HUES64 (cell line): ENCODE measurements around the gene FBXO48.

Experiments
- H3K27ac ChIP-seq: 2 replicates; pipeline ENCODE4 v1.7.0; 2013; ENCODE audit warnings: low read depth, low read length, inconsistent platforms
- H3K27me3 ChIP-seq: 2 replicates; pipeline ENCODE4 v1.6.1; 2013; ENCODE audit warnings: mild to moderate bottlenecking, low read length; ENCODE audit not compliant: insufficient read depth
- H3K36me3 ChIP-seq: 2 replicates; pipeline ENCODE4 v1.6.1; 2013; ENCODE audit warnings: mild to moderate bottlenecking, low read length; ENCODE audit not compliant: insufficient read depth
- H3K4me1 ChIP-seq: 2 replicates; pipeline ENCODE4 v1.6.1; 2013; ENCODE audit warnings: mild to moderate bottlenecking, low read length, moderate library complexity; ENCODE audit not compliant: insufficient read depth
- H3K4me3 ChIP-seq: 2 replicates; pipeline ENCODE4 v1.5.1; 2013; ENCODE audit warnings: mild to moderate bottlenecking, low read length, moderate library complexity
- H3K9ac ChIP-seq: 2 replicates; pipeline ENCODE4 v1.6.1; 2013; ENCODE audit warnings: mild to moderate bottlenecking, low read depth, low read length
- H3K9me3 ChIP-seq: 2 replicates; pipeline ENCODE4 v1.6.1; 2013; ENCODE audit warnings: low read depth, low read length; ENCODE audit not compliant: insufficient read depth
- WGBS: fragments of 150-250, 120-280 bp; methylation state at CpG from one replicate; pipeline ENCODE4 v1.1.7; 2013; ENCODE audit warnings: missing lambda C conversion rate; 5-methylcytosine and 5-hydroxymethylcytosine counted together

The FBXO48 gene

GRCh38 chr2:68432696-68433658, 34.1 kb downstream of the FBXO48 start:
- no peaks in the 10 kb centered on the region for H3K36me3 ChIP-seq
- no peak overlapping the region for H3K9ac ChIP-seq
- H3K4me3 ChIP-seq = no peak overlapping the region
- H3K4me1 ChIP-seq = no peaks in the 10 kb centered on the region
- WGBS = 77% methylated on average over 14 of the region's 14 CpGs
- H3K27me3 ChIP-seq = no peaks in the 10 kb centered on the region
- no peak overlapping the region for H3K27ac ChIP-seq
- H3K9me3 ChIP-seq = 0 out of 2 replicates have a peak, but pooled peaks cover 2% of the 10 kb centered on the region

DNA sequence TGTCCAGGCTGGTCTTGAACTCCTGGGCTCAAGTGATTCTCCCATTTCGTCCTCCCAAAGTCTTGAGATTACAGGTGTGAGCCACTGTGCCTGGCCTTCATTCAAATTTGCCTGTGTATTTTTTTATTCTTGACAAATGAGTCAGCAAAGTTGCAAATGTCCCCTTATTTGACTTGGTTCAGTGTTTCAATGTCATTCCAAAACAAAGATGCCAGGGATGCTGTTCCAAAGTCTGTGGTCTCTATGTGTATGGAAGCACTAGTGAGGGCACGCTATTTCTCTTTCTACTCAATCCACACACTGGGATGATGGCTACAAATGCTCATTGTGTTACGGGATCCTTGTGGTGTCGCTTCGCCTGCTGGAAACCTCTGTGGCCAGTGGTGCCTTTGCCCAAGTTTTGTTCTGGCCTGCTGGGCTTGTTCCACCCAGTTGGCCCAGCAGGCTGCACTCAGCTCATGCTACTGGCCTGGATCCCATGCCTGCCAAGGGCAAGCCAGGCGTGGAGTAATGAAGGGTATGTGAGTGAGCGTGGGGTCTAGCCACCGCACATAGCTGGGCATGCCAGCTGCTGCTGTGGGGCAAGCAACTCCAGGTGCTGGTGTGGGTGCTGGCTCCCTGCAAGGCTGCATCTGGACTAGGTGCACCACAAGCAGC, 35.6 kb downstream of the FBXO48 start:
- 83% methylated on average over 8 of the region's 8 CpGs for WGBS
- Histone ChIP-seq H3K36me3 (no peaks in the 10 kb centered on the region), H3K27me3 (no peaks in the 10 kb centered on the region), H3K9ac (no peak overlapping the region), H3K9me3 (0 out of 2 replicates have a peak, but pooled peaks cover 2% of the 10 kb centered on the region), H3K4me1 (no peaks in the 10 kb centered on the region), H3K4me3 (no peak overlapping the region), H3K27ac (no peak overlapping the region)

DNA sequence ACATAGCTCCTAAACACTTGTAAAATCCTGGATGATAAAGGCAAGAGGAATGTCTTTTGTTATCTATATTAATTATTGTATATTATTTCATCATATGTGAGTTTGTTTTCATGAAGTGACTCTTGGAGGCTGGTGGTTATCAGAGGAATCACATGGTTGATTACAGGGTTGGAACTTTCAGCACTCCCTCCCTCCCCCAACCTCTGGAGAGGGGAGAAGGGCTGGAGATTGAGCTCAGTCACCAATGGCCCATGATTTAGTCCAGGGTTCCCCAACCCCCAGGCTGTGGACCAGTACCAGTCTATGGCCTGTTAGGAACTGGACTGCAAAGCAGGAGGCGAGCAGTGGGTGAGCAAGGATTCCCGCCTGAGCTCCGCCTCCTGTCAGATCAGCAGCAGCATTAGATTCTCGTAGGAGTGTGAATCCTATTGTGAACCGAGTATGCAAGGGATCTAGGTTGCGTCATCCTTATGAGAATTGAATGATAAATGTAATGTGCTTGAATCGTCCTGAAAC, 37.7 kb downstream of the FBXO48 start:
- H3K27ac ChIP-seq = no peak overlapping the region
- H3K27me3 ChIP-seq = no peaks in the 10 kb centered on the region
- no peaks in the 10 kb centered on the region for H3K36me3 ChIP-seq
- no peak overlapping the region for H3K9ac ChIP-seq
- H3K4me3 ChIP-seq = no peak overlapping the region
- H3K9me3 ChIP-seq = 0 out of 2 replicates have a peak, but pooled peaks cover 2% of the 10 kb centered on the region
- WGBS = 71% methylated on average over 6 of the region's 7 CpGs
- no peaks in the 10 kb centered on the region for H3K4me1 ChIP-seq

- no peaks in the 10 kb centered on the region for H3K4me1 ChIP-seq
- H3K4me3 ChIP-seq = no peak overlapping the region
- no peak overlapping the region for H3K9ac ChIP-seq
- 0 out of 2 replicates have a peak, but pooled peaks cover 2% of the 10 kb centered on the region for H3K9me3 ChIP-seq
- H3K27me3 ChIP-seq = no peaks in the 10 kb centered on the region
- no peak overlapping the region for H3K27ac ChIP-seq
- 96% methylated on average over 1 of the region's 1 CpG for WGBS
- no peaks in the 10 kb centered on the region for H3K36me3 ChIP-seq
These were observed 38.3 kb downstream of the FBXO48 start for GRCh38 chr2:68428746-68429145.

- WGBS = 93% methylated on average over 2 of the region's 4 CpGs
- H3K9ac ChIP-seq = no peak overlapping the region
- H3K4me3 ChIP-seq = no peak overlapping the region
- no peaks in the 10 kb centered on the region for H3K36me3 ChIP-seq
- no peaks in the 10 kb centered on the region for H3K27me3 ChIP-seq
- no peaks in the 10 kb centered on the region for H3K4me1 ChIP-seq
- H3K9me3 ChIP-seq = 0 out of 2 replicates have a peak, but pooled peaks cover 2% of the 10 kb centered on the region
- H3K27ac ChIP-seq = no peak overlapping the region
These were observed 39.0 kb downstream of the FBXO48 start for GRCh38 chr2:68428126-68428525.

- 96% methylated on average over 9 of the region's 10 CpGs for WGBS
- no peaks in the 10 kb centered on the region for H3K4me1 ChIP-seq
- no peak overlapping the region for H3K9ac ChIP-seq
- H3K9me3 ChIP-seq = no peaks in the 10 kb centered on the region
- H3K27me3 ChIP-seq = no peaks in the 10 kb centered on the region
- no peaks in the 10 kb centered on the region for H3K36me3 ChIP-seq
- H3K4me3 ChIP-seq = no peak overlapping the region
- no peak overlapping the region for H3K27ac ChIP-seq
These were observed 40.1 kb downstream of the FBXO48 start for GRCh38 chr2:68426848-68427579.

GRCh38 chr2:68426446-68426845, 40.6 kb downstream of the FBXO48 start:
- Histone ChIP-seq H3K4me1 (no peaks in the 10 kb centered on the region), H3K27ac (no peak overlapping the region), H3K4me3 (no peak overlapping the region), H3K36me3 (no peaks in the 10 kb centered on the region), H3K9ac (no peak overlapping the region), H3K27me3 (no peaks in the 10 kb centered on the region), H3K9me3 (no peaks in the 10 kb centered on the region)
- 100% methylated on average over 1 of the region's 1 CpG for WGBS

DNA sequence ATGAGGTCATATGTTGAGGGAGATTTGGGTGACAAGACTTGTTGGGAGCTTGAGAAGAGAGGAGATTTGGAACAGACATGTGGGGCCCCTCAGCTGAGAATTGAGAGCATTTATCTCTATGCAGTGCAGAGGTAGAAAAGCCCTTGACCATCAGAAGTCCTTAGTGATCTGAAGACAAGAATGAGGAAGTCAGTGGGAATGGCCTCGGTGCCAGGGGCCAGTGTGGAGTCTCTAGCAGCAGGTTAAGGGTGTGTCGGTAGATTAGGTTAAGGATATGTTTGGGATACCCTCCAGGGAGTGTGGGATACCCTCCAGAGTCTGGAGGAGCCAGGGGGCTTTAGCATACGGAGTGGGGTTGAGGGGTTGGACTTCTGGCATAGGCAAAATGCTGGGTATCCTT, 41.6 kb downstream of the FBXO48 start:
- 88% methylated on average over 3 of the region's 3 CpGs for WGBS
- H3K4me3 ChIP-seq = no peak overlapping the region
- H3K9me3 ChIP-seq = no peaks in the 10 kb centered on the region
- no peak overlapping the region for H3K9ac ChIP-seq
- H3K4me1 ChIP-seq = no peaks in the 10 kb centered on the region
- no peaks in the 10 kb centered on the region for H3K27me3 ChIP-seq
- H3K27ac ChIP-seq = no peak overlapping the region
- no peaks in the 10 kb centered on the region for H3K36me3 ChIP-seq

DNA sequence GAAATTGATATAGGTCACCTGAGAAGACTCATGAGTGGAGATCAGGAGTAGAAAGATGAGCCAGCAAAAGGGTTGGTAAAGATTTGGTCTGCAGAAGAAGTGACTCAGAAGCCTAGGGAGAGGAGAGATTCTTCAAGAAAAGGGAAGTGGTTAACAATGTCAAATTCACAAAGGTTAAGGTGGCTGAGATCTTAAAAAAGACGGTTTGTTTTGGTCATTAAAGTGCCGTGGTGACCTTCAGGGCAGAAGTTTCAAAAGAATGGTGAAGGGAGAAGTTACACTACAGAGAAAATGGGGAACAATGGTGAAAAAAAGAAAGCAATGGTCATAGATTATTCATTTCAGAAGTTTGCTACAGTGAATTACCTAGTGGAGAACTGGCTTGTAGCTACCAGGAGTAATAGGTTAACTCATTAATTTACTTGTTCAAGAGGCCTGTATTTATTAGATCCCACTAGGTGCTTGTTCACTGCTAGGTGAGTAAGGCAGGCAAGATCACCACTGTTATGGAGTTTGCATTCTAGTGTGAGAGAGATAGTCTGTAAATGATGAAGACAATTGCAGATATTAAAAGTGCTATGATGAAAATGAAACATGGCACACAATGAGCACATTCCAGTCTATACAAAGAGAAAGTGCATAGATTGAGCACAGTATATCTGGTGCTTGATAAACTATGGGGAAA, 43.0 kb downstream of the FBXO48 start:
- H3K9ac ChIP-seq = no peak overlapping the region
- 82% methylated on average over 2 of the region's 2 CpGs for WGBS

DNA sequence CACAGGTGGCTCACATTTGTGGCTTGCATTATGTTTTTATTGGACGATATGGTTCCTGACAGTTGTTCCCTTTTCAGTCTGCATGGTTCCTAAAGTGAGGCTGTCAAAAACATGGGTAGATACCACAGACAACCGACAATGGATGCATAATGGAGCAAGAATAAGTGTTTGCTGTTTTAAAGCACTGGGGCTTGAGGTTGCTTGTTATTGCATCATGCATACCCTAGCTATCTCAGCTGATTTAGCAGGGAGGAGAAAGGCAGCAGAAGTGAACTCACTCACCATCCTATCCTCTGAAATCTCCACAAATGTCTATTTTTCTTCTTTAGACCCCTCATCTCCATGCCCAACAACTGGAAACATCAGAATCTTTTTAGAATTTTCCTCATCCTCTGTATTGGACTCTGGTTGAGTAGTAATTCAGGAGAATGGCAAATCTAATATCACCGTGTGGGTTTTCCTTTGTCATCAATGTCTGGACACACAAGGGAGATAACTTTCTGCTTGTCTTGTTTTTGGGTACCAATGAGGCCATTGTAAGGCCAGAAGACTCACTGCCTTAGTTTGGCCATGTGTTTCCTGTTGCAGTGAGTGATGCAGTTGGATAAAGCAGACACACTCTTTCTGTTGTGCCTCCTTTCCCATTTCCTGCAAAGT, 46.7 kb downstream of the FBXO48 start:
- no peaks in the 10 kb centered on the region for H3K27me3 ChIP-seq
- H3K9ac ChIP-seq = no peak overlapping the region
- H3K9me3 ChIP-seq = no peaks in the 10 kb centered on the region
- peaks cover 13% of the 10 kb centered on the region; the same call in 1 of the 2 replicates for H3K4me1 ChIP-seq
- H3K27ac ChIP-seq = no peak overlapping the region
- no peak overlapping the region for H3K4me3 ChIP-seq
- WGBS = 83% methylated on average over 3 of the region's 3 CpGs
- no peaks in the 10 kb centered on the region for H3K36me3 ChIP-seq

More for the DNA sequence above, 43.0 kb downstream of the FBXO48 start:
- Histone ChIP-seq H3K27ac (no peak overlapping the region), H3K4me3 (no peak overlapping the region), H3K27me3 (no peaks in the 10 kb centered on the region), H3K36me3 (no peaks in the 10 kb centered on the region), H3K4me1 (peaks cover 3% of the 10 kb centered on the region; the same call in 1 of the 2 replicates), H3K9me3 (no peaks in the 10 kb centered on the region)
